Measurements from ENCODE around the gene FAM13A. TPM values are rescaled to one million over a fixed set of nuclear protein-coding genes. Genes with fewer than 3 reads are reported as not detected.
"Not testable (repeated sequence)": the region's sequence is repeated elsewhere in the genome, so short reads cannot be mapped to it uniquely, and the experiment has no call there.

Gene FAM13A
- total RNA-seq, 1 donor from 2014 or later = 0.26 TPM

DNA sequence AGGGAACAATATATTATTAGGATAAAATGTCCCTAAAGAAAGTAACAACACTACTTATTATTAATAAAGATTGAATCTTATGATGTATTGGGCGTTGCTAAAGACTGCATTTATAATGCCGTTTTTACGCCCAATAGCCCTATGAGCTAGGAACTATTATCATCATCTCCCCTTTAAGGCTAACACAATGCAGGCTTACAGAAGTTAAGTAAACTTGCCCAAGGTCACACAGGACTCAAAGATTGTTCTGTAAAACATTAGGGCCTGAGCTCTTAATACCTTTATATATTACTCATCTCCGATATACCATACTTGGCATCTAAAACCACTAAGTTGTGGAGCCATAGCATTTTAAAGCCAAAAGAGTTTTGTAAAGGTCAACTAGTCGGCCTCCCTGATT is 149.5 kb downstream of the FAM13A start:
- no peak for DNase-seq (ENCODE audit: low read depth in 2 of 2)

DNA sequence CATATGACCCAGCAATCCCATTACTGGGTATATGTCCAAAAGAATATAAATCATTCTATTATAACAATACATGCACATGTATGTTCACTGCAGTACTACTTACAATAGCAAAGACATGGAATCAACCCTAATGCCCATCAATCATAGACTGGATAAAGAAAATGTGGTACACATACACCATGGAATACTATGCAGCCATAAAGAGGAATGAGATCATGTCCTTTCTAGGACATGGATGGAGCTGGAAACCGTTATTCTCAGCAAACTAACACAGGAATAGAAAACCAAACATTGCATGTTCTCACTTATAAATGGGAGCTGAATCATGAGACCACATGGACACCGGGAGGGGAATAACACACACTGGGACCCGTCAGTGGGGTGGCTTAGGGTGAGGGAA is 152.7 kb downstream of the FAM13A start:
- not testable (repeated sequence) for DNase-seq (ENCODE audit: low read depth in 2 of 2)

DNA sequence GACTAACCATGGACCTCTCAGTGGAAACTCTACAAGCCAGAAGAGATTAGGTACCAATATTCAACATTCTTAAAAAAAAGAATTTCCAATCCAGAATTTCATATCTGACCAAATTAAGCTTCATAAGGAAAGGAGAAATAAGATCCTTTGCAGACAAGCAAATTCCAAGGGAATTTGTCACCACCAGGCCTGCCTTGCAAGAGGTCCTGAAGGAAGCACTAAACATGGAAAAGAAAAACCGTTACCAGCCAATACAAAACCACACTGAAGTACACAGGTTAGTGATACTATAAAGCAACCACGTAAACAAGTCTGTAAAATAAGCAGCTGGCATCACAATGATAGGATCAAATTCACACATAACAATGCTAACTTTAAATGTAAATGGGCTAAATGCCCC is 156.6 kb downstream of the FAM13A start:
- DNase-seq (ENCODE audit: low read depth in 2 of 2) = no peak

DNA sequence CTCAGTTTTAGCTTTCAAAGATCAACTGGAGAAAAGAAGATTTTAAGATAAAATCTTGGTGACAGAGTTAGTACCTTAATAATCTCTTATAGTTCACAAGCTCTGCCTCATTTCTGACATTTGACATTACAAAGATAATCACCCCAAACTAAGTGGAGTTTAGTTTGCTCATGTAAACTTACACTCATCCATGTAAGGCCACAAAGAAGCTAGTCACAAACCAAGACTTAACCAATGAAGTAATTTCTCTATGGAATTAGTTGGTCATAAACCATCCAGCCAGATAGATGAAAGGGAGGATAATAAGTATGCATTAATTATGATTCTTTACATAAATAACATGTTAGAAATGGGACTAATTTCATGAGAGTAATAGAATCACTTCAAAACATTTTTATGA is 159.2 kb downstream of the FAM13A start:
- DNase-seq (ENCODE audit: low read depth in 2 of 2) = no peak

DNA sequence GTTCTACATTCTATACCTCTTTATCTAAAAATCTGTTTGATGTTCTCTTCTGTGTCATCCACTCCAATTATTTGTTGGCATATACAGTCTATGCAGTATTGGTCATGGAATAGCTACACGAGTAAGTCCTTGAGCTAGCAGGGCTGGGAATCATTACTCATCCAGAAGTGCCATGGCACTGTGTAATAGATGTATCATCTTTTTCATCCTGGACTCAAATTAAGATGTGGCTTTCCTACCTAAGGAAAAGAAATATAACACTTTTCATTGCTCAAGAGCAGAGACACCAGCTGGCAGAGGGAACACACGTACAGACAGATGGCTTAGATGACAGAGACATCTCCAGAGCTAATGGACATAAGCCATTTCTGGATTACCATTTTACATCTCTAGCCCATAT is 159.8 kb downstream of the FAM13A start:
- no peak for DNase-seq (ENCODE audit: low read depth in 2 of 2)

DNA sequence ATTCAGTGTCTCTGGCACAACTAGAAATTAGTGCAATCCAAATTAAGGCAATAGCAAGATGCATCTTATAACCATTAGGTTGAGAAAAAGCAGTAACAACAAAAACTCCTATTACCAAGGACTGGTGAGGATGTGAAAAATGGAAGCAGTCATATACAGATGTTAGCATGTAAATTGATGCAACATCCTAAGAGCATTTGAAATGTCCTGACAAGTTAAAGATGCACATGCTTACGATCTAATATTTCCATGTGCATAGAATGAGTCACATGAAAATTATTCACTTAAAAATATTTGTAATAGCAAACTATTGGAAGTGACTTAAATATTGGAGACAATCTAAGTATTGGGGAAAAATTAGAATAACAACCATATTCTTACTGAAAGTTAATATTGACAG is 163.0 kb downstream of the FAM13A start:
- no peak for DNase-seq (ENCODE audit: low read depth in 2 of 2)

DNA sequence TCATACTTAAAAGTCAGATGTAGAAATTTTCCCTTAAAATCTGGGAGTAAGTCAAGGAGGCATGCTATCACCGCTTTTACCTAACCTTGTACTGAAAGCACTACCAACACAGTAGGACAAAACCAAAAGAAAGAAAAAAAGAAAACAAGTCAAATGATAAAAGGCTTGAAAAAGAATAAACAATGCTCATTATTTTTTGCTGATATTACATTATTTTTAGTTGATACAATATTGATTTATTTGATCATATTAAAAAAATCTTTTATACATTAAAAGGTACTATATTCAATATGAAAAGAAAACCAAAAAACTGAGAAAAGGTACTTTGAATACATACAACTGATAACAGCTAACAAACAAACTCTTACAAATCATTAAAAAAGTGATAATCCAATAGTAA is 164.3 kb downstream of the FAM13A start:
- DNase-seq (ENCODE audit: low read depth in 2 of 2) = no peak

DNA sequence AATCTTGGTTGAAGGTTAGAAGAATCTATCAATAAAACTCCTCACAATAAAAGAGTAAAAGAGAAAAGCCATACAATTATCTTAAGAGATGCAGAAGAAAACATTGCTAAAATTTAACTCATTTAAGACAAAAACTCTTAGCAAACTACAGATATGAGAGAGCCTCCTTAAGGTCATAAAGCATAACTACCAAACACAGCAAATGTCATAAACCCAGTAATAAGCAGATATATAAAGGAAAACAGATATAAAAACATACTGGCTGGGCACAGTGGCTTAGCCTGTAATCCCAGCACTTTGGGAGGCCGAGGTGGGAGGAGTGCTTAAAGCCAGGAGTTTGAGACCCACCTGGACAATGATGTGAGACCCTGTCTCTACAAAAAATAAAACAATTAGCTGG is 165.3 kb downstream of the FAM13A start:
- no peak for DNase-seq (ENCODE audit: low read depth in 2 of 2)

DNA sequence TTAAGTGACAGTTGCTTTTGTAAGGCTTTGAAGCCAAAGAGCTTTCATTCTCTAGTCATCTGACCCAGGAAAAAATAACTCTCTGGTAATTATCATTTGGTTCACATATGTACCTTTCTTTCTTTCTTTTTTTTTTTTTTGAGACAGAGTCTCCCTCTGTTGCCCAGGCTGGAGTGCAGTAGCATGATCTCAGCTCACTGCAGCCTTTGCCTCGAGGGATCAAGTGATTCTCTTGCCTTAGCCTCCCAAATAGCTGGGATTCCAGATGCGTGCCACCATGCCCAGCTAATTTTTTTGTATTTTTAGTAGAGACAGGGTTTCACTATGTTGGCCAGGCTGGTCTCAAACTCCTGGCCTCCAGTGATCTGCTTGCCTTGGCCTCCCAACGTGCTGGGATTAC is 169.6 kb downstream of the FAM13A start:
- DNase-seq (ENCODE audit: low read depth in 2 of 2) = not testable (repeated sequence)

DNA sequence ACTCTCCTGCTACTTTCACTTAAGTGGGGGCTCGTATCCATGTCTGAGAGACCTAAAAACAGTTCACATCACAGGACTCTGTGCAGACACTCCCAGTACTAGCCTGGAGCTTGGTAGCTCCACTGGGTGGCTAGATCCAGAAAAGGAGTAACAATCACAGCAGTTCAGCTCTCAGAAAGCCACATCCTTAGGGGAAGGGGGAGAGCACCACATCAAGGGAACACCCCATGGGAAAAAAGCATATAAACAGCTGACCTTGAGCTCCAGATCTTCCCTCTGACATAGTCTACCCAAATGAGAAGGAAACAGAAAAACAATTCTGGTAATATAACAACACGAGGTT is 175.8 kb downstream of the FAM13A start:
- no peak for DNase-seq (ENCODE audit: low read depth in 2 of 2)

DNA sequence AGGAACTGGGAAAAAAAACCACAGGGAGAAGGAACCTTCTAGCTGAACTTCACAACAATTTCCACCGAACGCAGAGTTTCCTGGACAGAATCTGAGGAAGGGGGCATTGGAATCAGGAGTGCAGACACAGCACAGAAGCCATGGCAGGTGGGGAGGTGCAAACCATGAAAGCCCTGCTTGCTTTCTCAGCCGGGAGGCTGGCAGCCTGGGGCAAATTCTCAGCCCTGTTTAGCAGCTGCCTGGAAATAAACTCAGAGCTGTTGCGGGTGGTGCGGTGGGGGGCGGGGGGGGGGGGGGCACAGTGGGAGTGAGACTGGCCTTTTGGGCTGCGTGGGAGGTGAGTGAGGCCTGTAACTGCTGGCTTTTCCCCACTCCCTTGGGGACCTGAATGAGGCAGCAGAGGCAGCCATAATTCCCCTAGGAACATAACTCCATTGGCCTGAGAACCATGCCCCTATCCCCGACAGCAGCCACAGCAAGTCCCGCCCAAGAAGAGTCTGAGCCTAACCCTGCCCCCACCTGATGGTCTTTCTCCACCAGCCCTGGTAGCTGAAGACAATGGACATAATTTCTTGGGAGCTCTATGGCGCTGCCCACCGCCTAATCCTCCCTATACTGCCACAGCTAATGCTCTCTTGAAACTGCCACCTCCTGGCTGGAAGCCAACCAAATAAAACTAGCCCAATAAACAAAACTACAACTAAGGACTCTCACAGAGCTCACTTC is 176.3 kb downstream of the FAM13A start:
- DNase-seq (ENCODE audit: low read depth in 2 of 2) = no peak

DNA sequence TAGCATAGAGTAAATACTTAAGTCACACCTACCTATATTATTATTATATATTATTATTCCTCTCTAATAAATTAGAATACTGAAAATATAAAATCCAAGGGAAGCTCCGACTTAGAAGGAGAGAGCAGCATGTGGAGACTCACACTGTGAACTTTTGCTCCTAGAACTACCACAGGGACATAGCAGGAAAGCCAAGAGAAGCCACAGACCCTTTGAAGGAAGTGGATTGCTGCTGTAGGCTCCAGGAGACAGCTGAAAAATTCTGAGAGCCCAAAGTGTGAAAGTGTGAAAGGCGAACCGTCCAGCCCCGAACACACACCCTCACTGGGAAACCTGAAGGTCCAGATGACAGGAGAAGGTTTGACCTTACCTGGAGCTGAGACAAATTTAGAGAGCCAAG is 177.0 kb downstream of the FAM13A start:
- no peak for DNase-seq (ENCODE audit: low read depth in 2 of 2)

DNA sequence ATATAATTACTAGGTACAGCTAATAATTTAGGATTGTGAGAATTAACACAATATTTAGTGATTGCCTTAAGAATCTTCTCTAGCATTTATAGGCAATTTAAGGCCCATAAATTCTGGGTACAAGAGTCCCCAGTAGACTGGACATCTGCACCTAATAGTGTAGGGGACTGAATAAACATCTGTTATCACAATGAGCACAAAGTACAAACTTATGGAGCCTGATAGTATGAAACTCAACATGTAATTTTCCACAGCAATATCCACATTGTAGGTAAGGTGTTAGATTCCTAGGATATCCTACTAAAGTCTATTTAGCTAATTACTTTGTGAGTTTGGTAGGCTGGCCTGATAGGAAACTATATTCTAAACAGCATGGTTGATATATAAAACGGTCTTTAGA is 178.3 kb downstream of the FAM13A start:
- DNase-seq (ENCODE audit: low read depth in 2 of 2) = no peak

DNA sequence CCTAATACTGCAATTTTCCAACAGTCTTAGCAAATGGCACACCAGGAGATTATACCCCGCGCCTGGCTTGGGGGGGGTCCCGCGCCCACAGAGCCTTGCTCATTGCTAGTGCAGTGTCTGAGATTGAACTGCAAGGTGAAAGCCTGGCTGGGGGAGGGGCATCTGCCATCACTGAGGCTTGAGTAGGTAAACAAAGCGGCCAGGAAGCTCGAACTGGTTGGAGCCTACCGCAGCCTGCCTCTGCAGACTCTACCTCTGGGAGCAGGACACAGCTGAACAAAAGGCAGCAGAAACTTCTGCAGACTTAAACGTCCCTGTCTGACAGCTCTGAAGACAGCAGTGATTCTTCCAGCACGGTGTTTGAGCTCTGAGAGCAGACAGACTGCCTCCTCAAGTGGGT is 186.6 kb downstream of the FAM13A start:
- no peak for DNase-seq (ENCODE audit: low read depth in 2 of 2)

DNA sequence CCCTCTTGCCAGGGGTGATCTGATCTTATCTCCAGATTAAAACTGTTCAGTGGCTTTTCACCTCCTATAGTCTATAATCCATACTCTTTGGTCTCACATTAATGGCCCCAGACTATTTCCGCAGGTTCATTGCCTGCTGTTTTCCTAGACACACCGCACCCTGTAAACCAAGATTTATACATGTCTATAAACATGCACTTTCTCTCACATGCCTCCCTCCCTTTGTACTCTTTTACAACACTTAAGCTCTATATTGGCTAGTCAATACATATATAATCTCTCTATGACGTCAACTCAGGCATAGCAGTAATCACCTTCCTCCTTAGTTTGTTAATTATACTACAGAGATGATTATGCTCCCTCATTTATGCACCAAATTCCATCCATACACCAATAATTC is 188.5 kb downstream of the FAM13A start:
- DNase-seq (ENCODE audit: low read depth in 2 of 2) = no peak

DNA sequence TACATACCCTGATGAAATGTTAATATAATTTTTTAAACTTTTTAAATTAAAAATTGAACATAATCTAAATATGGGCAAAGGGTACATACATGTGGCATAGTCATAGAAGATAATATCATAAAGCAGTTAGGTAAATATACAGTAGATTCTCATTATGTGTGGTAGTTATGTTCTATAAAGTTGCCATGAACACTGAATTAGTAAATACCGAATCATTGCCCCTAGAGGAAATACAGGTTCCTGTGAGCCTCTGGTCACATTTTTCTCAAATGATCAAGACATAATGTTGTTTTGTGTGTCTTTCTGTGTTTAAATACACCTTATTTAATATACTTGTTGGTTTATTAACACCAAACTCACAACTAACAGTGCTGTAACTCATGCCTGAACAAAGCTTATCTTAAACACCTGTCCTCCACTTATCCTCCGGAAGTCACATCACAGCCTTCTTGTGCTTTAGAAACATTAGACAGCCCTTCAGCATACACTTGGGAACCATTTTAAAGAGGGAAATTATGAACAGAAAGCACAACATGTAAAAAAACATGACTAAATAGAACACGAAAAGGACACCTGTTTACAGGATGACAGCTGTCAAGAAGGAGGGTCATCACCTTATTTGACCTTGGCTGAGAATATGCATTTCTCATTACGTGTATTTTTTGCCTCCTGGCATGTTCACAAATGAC is 190.0 kb downstream of the FAM13A start:
- peak in 1 of 2 donors; percentile 76 for DNase-seq (ENCODE audit: low read depth in 2 of 2)

DNA sequence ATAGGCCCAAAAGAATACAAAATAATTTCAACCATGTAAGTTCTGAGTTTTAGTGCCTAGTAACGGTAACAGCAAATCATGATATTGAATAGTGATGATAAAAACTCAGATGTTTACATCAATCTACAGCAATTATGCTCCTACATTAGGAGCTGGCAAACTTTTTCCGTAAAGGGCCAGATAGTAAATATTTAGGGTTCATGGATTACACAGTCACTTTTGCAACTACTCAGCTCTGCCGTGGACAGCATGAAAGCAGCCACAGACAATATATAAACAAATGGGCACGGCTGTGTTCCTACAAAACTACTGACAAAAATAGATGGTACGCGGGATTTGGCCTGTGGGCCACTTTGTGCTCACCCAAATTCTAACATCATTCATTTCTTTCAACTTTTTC is 191.5 kb downstream of the FAM13A start:
- no peak for DNase-seq (ENCODE audit: low read depth in 2 of 2)

DNA sequence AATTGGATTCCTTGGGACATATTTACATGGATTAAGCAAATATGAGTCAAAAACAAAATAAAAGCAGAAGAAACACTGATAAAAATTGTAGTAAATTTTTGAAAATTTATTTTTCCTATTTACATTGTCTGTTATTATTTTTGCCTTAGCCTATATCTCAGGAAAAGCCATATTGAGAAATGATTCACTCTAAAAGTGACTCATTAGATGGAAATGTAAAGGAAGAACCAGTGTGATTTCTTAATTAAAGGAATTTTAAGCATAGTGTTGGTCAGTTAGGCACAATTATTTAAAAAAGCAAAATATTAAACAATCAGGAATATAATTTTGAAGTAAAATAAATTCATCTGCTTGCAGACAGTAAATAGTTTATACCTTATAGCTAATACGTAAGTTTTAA is 191.9 kb downstream of the FAM13A start:
- DNase-seq (ENCODE audit: low read depth in 2 of 2) = peak in 1 of 2 donors; percentile 13

DNA sequence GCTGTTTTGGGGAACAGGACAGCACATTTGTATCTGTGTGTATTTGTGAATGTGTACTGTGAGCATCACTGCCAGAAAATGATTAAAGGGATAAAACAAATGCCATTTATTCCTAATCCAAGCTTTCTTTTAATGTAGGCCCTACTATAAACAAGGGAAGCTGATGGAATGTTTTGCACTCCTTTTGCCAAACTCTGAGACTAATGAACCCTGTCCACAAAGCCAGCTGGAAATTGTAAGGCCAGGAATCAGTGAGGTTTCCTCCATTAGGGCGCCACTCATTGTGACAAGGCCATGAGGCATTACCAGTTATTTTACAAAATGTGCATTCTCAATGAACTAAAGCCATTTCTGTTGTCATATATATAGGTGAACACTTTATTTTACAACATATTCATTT is 196.4 kb downstream of the FAM13A start:
- DNase-seq (ENCODE audit: low read depth in 2 of 2) = no peak

DNA sequence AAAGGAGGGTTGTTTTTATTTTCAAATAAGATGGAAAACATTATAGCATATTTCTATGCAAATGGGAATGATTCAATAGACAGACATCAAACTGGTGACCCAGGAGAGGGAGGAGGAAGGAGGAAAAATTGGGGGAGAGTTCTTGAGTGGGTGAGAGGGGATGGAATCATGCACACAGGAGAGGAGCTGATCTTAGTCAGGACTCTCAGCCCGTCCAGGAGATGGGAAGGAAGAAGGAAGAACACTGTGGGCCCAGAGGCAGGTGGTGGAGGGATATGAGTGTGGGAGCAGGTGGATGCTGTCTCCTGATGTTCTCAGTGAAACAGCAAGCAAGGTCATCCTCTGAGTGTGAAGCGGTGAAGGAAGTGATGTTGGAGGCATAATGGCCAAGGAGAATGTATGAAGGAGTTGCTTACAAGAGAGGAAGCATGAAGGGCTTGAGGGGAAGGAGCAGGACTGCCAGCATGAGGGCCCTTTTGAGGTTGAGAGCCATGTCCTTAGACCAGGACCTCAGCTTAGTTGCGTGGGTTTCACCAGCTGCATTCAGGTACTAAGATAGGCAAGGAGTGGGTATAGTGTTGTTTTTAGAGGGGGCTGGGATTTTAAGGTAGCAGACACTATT is 197.7 kb downstream of the FAM13A start:
- no peak for DNase-seq (ENCODE audit: low read depth in 2 of 2)

DNA sequence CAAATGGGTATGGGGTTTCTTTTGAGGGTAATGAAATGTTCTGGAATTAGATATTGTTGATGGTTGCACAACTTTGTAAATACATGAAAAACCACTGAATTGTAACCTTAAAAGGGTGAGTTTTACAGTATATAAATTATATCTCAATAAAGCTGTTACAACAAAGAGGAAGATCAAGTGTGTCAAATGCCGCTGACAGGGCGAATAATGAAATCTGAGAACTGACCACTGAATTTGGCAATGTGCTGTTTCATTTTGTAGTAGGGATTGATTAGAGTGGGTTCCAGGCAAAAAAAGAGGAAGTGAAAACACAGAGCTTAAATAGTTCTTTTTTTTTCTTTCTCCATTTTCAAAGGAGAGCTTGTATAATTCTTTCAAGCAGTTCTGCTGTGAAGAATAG is 198.2 kb downstream of the FAM13A start:
- no peak for DNase-seq (ENCODE audit: low read depth in 2 of 2)

DNA sequence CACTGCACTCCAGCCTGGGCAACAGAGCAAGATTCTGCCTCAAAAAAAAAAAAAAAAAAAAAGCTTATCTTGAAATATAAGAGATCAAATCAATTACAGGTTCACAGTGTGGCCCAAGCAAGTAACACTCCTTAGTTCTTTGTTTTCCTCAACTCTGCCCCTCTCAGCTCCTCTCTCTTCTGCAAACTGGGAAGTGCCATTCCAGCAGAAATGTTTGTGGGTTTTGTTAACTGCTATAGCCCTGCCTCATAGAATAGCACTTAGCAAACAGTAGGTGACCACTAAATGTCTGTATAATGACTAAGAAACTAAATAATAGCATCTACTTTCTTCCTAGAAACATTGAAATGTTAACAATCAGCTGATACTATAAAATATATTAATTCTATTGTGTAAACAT is 199.4 kb downstream of the FAM13A start:
- no peak for DNase-seq (ENCODE audit: low read depth in 2 of 2)

DNA sequence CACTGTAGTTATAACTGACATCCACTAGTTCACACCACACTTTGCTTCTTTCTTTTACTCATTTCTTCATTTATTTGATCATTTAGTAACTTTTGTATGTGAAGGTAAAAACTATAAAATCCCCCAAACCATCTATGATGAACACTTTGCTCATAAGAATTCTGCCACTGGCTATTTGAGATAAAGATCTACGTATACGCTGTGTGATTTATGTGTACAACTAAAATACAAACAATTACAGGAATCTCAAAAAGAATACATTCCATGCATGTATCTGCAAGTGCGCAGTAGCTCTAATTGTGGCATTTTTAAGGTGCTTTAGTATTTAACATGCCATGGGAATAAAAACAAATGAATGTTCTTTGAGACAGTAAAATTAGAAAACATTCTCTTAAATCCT is 202.5 kb downstream of the FAM13A start:
- no peak for DNase-seq (ENCODE audit: low read depth in 2 of 2)

Data from dermis microvascular lymphatic vessel endothelial cell (primary cell).